OCI-LY7 (cell line): ENCODE results near the gene GH1.
A peak's percentile ranks its signal among the peaks of the same experiment; 100 is the strongest.
"Not testable (repeated sequence)": the region's sequence is repeated elsewhere in the genome, so short reads cannot be mapped to it uniquely, and the experiment has no call there.

Experiments used
- EZH2phosphoT487 ChIP-seq: fragments of 200-600 bp; sonication (generic); IDR thresholded peaks from 2 replicates; pipeline ENCODE4 v1.6.1; 2018; ENCODE audit warnings: low read depth, borderline replicate concordance, mild to moderate bottlenecking, mixed run types, antibody characterized with exemption, low read length, moderate library complexity, mixed read lengths
- TF ChIP-seq, protein P1 (sequence below): fragments of 200-600 bp; sonication (generic); conservative IDR thresholded peaks from 2 replicates; pipeline ENCODE4 v1.5.1; 2014; ENCODE audit warnings: mild to moderate bottlenecking, antibody characterized with exemption, low read length, moderate library complexity, mixed read lengths

DNA sequence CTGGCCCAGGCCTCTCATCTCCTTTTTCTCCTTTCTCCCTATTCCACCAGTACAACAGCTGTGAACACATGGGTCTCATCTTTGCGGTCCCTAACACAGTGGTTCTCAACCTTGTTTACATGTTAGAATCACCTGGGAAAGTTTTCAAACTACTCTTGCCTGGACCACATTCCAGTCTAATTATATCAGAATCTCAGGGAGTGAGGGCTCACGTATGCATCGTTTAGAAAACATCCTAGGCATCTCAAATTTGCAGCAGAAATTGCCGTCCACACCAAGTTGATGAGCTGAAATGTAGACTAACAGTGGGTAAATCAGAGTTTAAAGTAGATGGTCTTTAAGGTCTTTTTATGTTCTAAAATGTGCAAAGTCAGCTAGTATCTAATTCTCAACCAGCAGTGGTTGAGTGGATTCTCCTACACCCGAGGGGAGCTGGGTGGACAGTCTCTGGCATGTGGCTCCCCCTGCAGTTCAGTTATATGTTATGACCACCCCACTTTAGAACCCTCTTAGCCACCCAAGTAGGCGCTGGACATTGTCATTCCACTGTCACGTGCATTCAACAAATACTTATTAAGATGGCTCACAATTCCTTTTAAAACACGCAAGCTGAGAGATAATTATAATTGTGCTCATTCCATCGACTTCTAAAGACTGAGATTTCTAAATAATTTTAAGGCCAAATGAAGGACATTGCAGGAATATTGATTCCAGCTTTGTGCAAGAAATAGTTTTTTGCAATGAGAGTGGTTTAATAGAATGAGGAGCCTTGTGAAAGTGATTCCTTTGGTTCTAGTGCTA, 48.9 kb downstream of the GH1 start:
- TF ChIP-seq, protein P1, sequence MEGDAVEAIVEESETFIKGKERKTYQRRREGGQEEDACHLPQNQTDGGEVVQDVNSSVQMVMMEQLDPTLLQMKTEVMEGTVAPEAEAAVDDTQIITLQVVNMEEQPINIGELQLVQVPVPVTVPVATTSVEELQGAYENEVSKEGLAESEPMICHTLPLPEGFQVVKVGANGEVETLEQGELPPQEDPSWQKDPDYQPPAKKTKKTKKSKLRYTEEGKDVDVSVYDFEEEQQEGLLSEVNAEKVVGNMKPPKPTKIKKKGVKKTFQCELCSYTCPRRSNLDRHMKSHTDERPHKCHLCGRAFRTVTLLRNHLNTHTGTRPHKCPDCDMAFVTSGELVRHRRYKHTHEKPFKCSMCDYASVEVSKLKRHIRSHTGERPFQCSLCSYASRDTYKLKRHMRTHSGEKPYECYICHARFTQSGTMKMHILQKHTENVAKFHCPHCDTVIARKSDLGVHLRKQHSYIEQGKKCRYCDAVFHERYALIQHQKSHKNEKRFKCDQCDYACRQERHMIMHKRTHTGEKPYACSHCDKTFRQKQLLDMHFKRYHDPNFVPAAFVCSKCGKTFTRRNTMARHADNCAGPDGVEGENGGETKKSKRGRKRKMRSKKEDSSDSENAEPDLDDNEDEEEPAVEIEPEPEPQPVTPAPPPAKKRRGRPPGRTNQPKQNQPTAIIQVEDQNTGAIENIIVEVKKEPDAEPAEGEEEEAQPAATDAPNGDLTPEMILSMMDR: peak; percentile 52
- TF ChIP-seq EZH2phosphoT487: not testable (repeated sequence)
